HG02938 (cell line): ENCODE measurements around the gene ARRB2.

Source experiments
- ATAC-seq: cut with Tn5 transposase; IDR thresholded peaks from one replicate; pipeline ENCODE4 v1.9.1; 2021; ENCODE audit warnings: mild to moderate bottlenecking, moderate library complexity; ENCODE audit not compliant: unreplicated experiment

ARRB2 gene

GRCh38 chr17:4748686-4749085 is 38.3 kb downstream of the ARRB2 start:
- no peak for ATAC-seq

- ATAC-seq: no peak
Observed at GRCh38 chr17:4750606-4751005, 40.2 kb downstream of the ARRB2 start.

- no peak for ATAC-seq
Observed at GRCh38 chr17:4751932-4752331, 41.5 kb downstream of the ARRB2 start.

GRCh38 chr17:4753392-4753791 is 43.0 kb downstream of the ARRB2 start:
- ATAC-seq: no peak

- ATAC-seq: no peak
Observed at GRCh38 chr17:4759776-4760236, 49.4 kb downstream of the ARRB2 start.

GRCh38 chr17:4764595-4764994 is 54.2 kb downstream of the ARRB2 start:
- ATAC-seq: no peak

- no peak for ATAC-seq
Observed at GRCh38 chr17:4766201-4766600, 55.8 kb downstream of the ARRB2 start.

- ATAC-seq: no peak
Observed at GRCh38 chr17:4766723-4767122, 56.3 kb downstream of the ARRB2 start.

- no peak for ATAC-seq
Observed at GRCh38 chr17:4768298-4768697, 57.9 kb downstream of the ARRB2 start.

GRCh38 chr17:4769628-4770027 is 59.2 kb downstream of the ARRB2 start:
- ATAC-seq: no peak
